Right lobe of liver (tissue), 6 donors: ENCODE results near the gene GRM8. TPM values are rescaled to one million over a fixed set of nuclear protein-coding genes. Genes with fewer than 3 reads are reported as not detected.

Source experiments
- ATAC-seq, 4 donors: fragments of 200-7000 bp; cut with Tn5 transposase; one replicate each; pipeline ENCODE4 v1.9.1; 2020; ENCODE audit warnings: mild to moderate bottlenecking in 4 of 4, moderate library complexity in 4 of 4
- DNase-seq, 3 donors: peaks; one replicate each; pipeline ENCODE4 v3.0.0-alpha.2; 2020
- H3K27ac ChIP-seq, 3 donors: fragments of 200-600 bp; one replicate each; pipeline ENCODE4 v1.8.0; 2022
- H3K27me3 ChIP-seq, 2 donors: fragments of 200-600 bp; one replicate each; pipeline ENCODE4 v1.8.0; 2022
- H3K36me3 ChIP-seq, 4 donors: fragments of 200-600 bp; sonication (generic) in 1 of 4; one replicate each; pipeline versions ENCODE4 v1.5.1 to v1.8.0; 2017 to 2022; ENCODE audit warnings: control low read depth in 1 of 4
- H3K4me1 ChIP-seq, 4 donors: fragments of 200-600 bp; sonication (generic) in 1 of 4; one replicate each; pipeline versions ENCODE4 v1.5.1 to v1.8.0; 2017 to 2022; ENCODE audit warnings: control low read depth in 1 of 4
- H3K4me3 ChIP-seq, 3 donors: fragments of 200-600 bp; one replicate each; pipeline ENCODE4 v1.8.0; 2022
- H3K9me3 ChIP-seq, 4 donors: fragments of 200-600 bp; sonication (generic) in 1 of 4; one replicate each; pipeline versions ENCODE4 v1.5.1 to v1.8.0; 2017 to 2022; ENCODE audit warnings: control low read depth in 1 of 4
- POLR2A ChIP-seq: fragments of 450-650 bp; IDR thresholded peaks from one replicate; pipeline ENCODE4 v1.6.1; 2017; ENCODE audit warnings: antibody characterized with exemption, mild to moderate bottlenecking
- WGBS: methylation state at CpG from one replicate; pipeline ENCODE4 v1.1.6; 2018; ENCODE audit warnings: low coverage, low lambda C conversion rate; ENCODE audit not compliant: insufficient coverage; ENCODE audit errors: missing lambda C conversion rate; 5-methylcytosine and 5-hydroxymethylcytosine counted together
- intact Hi-C, 2 donors: fragments of 100-400 bp; cut with DNase I; formaldehyde crosslinking; loops; one replicate each; pipeline versions ENCODE4 v1.11.2 to v1.14.1; 2022
- total RNA-seq, 6 experiments: library from RNA; depleted of rRNA in 2 of 6; stranded (reverse); fragments of >200 nt in 2 of 6; fragmentation: NEBNext Ultra II Directional in 3 of 6; extraction: Animal tissue kit (Norgen Biotek cat#: 25700) in 3 of 6; gene quantifications; one replicate each; pipeline versions ENCODE4 v1.1.0 to v1.2.4, GENCODE V29; 2016 to 2023
- TF ChIP-seq, protein P1 (sequence below), 4 donors: fragments of 200-600 bp in 3 of 4; fragments of 450-650 bp in 1 of 4; IDR thresholded peaks; one replicate each; pipeline versions ENCODE4 v1.5.1 to v1.8.0; 2016 to 2022; ENCODE audit warnings: antibody characterized with exemption in 4 of 4, mild to moderate bottlenecking in 2 of 4
- donor health status: DM: no; HTN: yes; CAD: no.
- donor health status: DM: no; HTN: no; CAD: no.
- donor health status: DM: no; HTN: no; CAD: no.
- donor health status: DM: no; HTN: yes; CAD: no.
- donor health status: DM: no; HTN: yes; CAD: no.

GRM8 gene
- total RNA-seq, 6 experiments from 2014 or later = 0.12 to 8.4 (median 2.7) TPM

DNA sequence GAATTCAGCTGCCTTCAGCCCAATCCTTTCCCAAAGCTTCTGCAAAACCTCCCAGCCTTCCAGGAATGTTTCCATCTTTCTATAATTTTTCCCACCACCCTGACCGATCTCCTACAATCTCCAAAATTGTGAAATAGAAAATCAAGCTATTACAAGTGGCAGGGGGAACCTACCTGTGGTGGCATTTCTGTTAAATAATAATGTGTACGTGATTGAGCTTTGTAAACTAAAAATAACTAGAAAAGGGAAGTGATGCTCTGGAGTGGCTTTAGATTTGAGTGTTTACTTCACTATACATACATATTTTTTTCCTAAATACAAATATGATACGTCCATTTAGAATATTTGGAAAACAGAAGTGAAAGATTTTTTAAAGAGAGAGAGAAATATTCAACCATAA lies 593.6 kb downstream of the GRM8 start:
- DNase-seq = no peak
- no peaks in the 10 kb centered on the region for H3K4me1 ChIP-seq
- H3K27ac ChIP-seq = no peak overlapping the region
- intact Hi-C loops = no loop called here
- no peak overlapping the region for H3K4me3 ChIP-seq
- no peaks in the 10 kb centered on the region for H3K27me3 ChIP-seq
- TF ChIP-seq, protein P1, sequence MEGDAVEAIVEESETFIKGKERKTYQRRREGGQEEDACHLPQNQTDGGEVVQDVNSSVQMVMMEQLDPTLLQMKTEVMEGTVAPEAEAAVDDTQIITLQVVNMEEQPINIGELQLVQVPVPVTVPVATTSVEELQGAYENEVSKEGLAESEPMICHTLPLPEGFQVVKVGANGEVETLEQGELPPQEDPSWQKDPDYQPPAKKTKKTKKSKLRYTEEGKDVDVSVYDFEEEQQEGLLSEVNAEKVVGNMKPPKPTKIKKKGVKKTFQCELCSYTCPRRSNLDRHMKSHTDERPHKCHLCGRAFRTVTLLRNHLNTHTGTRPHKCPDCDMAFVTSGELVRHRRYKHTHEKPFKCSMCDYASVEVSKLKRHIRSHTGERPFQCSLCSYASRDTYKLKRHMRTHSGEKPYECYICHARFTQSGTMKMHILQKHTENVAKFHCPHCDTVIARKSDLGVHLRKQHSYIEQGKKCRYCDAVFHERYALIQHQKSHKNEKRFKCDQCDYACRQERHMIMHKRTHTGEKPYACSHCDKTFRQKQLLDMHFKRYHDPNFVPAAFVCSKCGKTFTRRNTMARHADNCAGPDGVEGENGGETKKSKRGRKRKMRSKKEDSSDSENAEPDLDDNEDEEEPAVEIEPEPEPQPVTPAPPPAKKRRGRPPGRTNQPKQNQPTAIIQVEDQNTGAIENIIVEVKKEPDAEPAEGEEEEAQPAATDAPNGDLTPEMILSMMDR (IDR thresholded peaks at IDR 0.05) = no peak
- TF ChIP-seq POLR2A = no peak
- H3K36me3 ChIP-seq = no peaks in the 10 kb centered on the region
- 46% methylated on average over 3 of the region's 3 CpGs for WGBS
- H3K9me3 ChIP-seq = no peaks in the 10 kb centered on the region
- ATAC-seq = no peak

DNA sequence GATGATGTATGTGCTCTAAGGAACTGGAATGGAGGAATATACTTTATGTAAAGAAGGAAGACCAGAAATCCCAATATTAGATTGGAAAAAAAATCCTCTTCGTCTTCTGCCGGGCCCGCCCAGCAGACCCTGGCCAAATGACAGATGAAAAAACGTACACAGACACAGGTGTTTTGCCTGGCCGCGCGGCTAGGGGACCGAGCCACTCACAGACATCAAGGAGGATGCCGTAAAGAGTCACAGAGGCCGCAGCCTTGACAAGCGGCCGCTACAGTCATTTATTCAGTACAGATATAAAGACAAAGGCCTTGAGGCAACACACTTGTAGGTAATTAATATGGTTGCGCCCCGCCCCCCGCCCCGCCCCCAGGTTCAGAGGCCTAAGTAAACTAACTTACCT lies 594.1 kb downstream of the GRM8 start:
- H3K27ac ChIP-seq = no peak overlapping the region
- H3K4me3 ChIP-seq = no peak overlapping the region
- ATAC-seq (no peak), DNase-seq (no peak)
- WGBS = 74% methylated on average over 13 of the region's 16 CpGs
- no peaks in the 10 kb centered on the region for H3K4me1 ChIP-seq
- no peaks in the 10 kb centered on the region for H3K36me3 ChIP-seq
- H3K9me3 ChIP-seq = no peaks in the 10 kb centered on the region
- TF ChIP-seq, protein P1 (IDR thresholded peaks at IDR 0.05) = no peak
- TF ChIP-seq POLR2A = no peak
- intact Hi-C loops = no loop called here
- H3K27me3 ChIP-seq = no peaks in the 10 kb centered on the region

DNA sequence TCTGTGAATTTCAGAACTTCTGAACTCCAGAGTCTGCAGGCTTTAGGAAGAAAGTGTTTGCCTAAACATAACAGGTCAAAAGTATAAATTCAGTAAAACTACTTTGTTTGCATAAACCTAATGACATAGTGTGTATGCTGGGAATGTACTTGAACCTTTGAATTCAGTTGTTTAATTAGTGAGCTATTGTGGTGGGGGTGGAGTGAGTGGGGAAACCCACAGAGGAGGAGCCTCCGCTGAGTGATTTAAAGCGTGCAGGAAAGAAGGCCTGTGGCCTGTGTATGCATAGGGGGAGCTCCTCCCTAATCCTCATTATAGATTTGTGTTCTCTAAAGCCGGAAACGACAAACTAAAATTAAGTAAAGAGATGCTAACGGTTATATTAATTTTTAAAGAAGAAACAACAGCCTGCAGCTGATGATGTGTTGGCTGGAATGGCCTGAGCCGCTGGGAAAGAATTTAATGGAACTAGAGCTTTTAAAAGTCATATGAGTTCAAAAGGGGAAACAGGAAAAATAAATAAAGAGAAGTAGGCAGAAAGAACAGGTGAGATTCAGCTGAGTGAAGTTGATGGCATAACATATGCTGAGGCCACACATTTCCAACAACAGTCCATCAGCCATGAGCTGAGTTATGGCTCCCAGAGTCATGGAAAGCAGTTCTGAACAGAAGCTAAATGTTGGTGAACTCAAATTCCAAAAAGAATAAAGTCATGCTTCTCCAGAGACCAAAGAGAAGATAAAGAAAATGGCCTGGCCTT lies 595.0 kb downstream of the GRM8 start:
- 30% methylated on average over 6 of the region's 6 CpGs for WGBS
- H3K36me3 ChIP-seq = no peaks in the 10 kb centered on the region
- no peak for TF ChIP-seq POLR2A
- TF ChIP-seq, protein P1 (IDR thresholded peaks at IDR 0.05) = no peak

DNA sequence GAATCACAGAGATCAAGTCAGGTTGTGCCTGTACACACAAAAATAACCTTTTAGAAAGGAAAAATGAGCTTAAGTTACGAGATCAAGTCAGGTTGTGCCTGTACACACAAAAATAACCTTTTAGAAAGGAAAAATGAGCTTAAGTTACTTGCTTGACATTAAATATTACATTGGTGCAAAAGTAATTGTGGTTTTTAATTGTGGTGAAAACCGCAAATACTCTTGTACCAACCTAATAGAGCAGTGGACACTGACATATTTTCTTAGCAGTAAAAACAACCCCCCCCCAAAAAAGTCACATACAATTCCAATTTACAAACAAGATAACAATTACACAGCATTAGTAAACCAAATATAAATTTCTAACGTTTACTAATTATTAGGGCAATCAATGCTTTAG lies 595.6 kb downstream of the GRM8 start:
- Histone ChIP-seq H3K4me3 (no peak overlapping the region), H3K27ac (no peak overlapping the region), H3K9me3 (no peaks in the 10 kb centered on the region), H3K4me1 (no peaks in the 10 kb centered on the region), H3K36me3 (no peaks in the 10 kb centered on the region), H3K27me3 (no peaks in the 10 kb centered on the region)
- no peak for DNase-seq
- 33% methylated on average over 3 of the region's 3 CpGs for WGBS
- TF ChIP-seq, protein P1 (IDR thresholded peaks at IDR 0.05) = no peak
- TF ChIP-seq POLR2A = no peak
- intact Hi-C loops = no loop called here
- no peak for ATAC-seq

More for the DNA sequence above, 595.0 kb downstream of the GRM8 start:
- intact Hi-C loops = no loop called here
- no peak overlapping the region for H3K4me3 ChIP-seq
- H3K9me3 ChIP-seq = no peaks in the 10 kb centered on the region
- ATAC-seq (peak in 3 of 4 donors; percentile 58 to 99 (median 71)), DNase-seq (no peak)
- H3K27me3 ChIP-seq = no peaks in the 10 kb centered on the region
- no peak overlapping the region for H3K27ac ChIP-seq
- H3K4me1 ChIP-seq = no peaks in the 10 kb centered on the region
